Vagina (tissue), 2 donors: ENCODE data around the gene DENND1A. TPM values are rescaled to one million over a fixed set of nuclear protein-coding genes. Genes with fewer than 3 reads are reported as not detected.

Source experiments
- DNase-seq, 2 donors: peaks; one replicate each; pipeline ENCODE4 v3.0.0-alpha.2; 2017; ENCODE audit errors: extremely low spot score in 2 of 2
- H3K27ac ChIP-seq: fragments of 200-600 bp; sonication (generic); one replicate; pipeline ENCODE4 v1.5.1; 2019
- H3K27me3 ChIP-seq: fragments of 200-600 bp; sonication (generic); one replicate; pipeline ENCODE4 v1.5.1; 2019
- H3K36me3 ChIP-seq, 2 donors: fragments of 200-600 bp; sonication (generic); one replicate each; pipeline ENCODE4 v1.5.1; 2017 to 2019
- H3K4me1 ChIP-seq: fragments of 200-600 bp; sonication (generic); one replicate; pipeline ENCODE4 v1.5.1; 2019
- H3K4me3 ChIP-seq, 2 donors: fragments of 200-600 bp; sonication (generic); 1 replicate in 1 of 2; 2 replicates in 1 of 2; pipeline ENCODE4 v1.5.1; 2016 to 2019
- H3K9me3 ChIP-seq: fragments of 200-600 bp; sonication (generic); one replicate; pipeline ENCODE4 v1.5.1; 2019
- CTCF ChIP-seq, 3 experiments: fragments of 450-650 bp in 2 of 3; fragments of 200-600 bp in 1 of 3; sonication (generic) in 1 of 3; IDR thresholded peaks; one replicate each; pipeline ENCODE4 v1.5.1; 2017 to 2019; ENCODE audit warnings: antibody characterized with exemption in 3 of 3, mild to moderate bottlenecking in 2 of 3, moderate library complexity in 2 of 3
- POLR2A ChIP-seq, 2 donors: fragments of 450-650 bp; IDR thresholded peaks; one replicate each; pipeline ENCODE4 v1.6.1; 2017; ENCODE audit warnings: antibody characterized with exemption in 2 of 2, mild to moderate bottlenecking in 2 of 2, moderate library complexity in 2 of 2
- POLR2AphosphoS5 ChIP-seq, 2 donors: sonication (generic); formaldehyde crosslinking; IDR thresholded peaks; one replicate each; pipeline ENCODE4 v1.9.0; 2017; ENCODE audit warnings: antibody characterized with exemption in 2 of 2, mild to moderate bottlenecking in 2 of 2, low read depth in 1 of 2; ENCODE audit not compliant: insufficient read depth in 1 of 2
- intact Hi-C: fragments of 100-400 bp; cut with DNase I; formaldehyde crosslinking; loops from one replicate; pipeline ENCODE4 v1.15.1; 2023
- total RNA-seq: library from RNA; depleted of rRNA; stranded (reverse); fragments of >200 nt; gene quantifications from one replicate; pipeline ENCODE4 v1.2.3, GENCODE V29; 2016

DENND1A gene
- total RNA-seq, 1 donor from 2014 or later: 20.4 TPM

- Histone ChIP-seq H3K4me3 (no peak overlapping the region), H3K27ac (no peak overlapping the region), H3K27me3 (no peaks in the 10 kb centered on the region), H3K36me3 (no peaks in the 10 kb centered on the region), H3K9me3 (no peaks in the 10 kb centered on the region), H3K4me1 (no peaks in the 10 kb centered on the region)
- intact Hi-C loops: no loop called here
- TF ChIP-seq CTCF (IDR thresholded peaks at IDR 0.05) (no peak), POLR2A (IDR thresholded peaks at IDR 0.05) (no peak), POLR2AphosphoS5 (IDR thresholded peaks at IDR 0.05; ENCODE audit: insufficient read depth in 1 of 2, low read depth in 1 of 2) (no peak)
- no peak for DNase-seq
Observed at GRCh38 chr9:123472862-123473614, 456.9 kb downstream of the DENND1A start.

- TF ChIP-seq POLR2AphosphoS5 (IDR thresholded peaks at IDR 0.05; ENCODE audit: insufficient read depth in 1 of 2, low read depth in 1 of 2) (no peak), CTCF (IDR thresholded peaks at IDR 0.05) (no peak), POLR2A (IDR thresholded peaks at IDR 0.05) (no peak)
- intact Hi-C loops: no loop called here
- Histone ChIP-seq H3K4me1 (no peaks in the 10 kb centered on the region), H3K27me3 (no peaks in the 10 kb centered on the region), H3K27ac (no peak overlapping the region), H3K36me3 (no peaks in the 10 kb centered on the region), H3K9me3 (no peaks in the 10 kb centered on the region), H3K4me3 (no peak overlapping the region)
- DNase-seq: no peak
Observed at GRCh38 chr9:123471843-123472570, 457.9 kb downstream of the DENND1A start.

- no peak overlapping the region for H3K4me3 ChIP-seq
- no peak for TF ChIP-seq CTCF (IDR thresholded peaks at IDR 0.05)
- TF ChIP-seq POLR2A (IDR thresholded peaks at IDR 0.05): no peak
- no peak for TF ChIP-seq POLR2AphosphoS5 (IDR thresholded peaks at IDR 0.05; ENCODE audit: insufficient read depth in 1 of 2, low read depth in 1 of 2)
- no peak for DNase-seq
- intact Hi-C loops: no loop called here
- no peaks in the 10 kb centered on the region for H3K36me3 ChIP-seq
- no peaks in the 10 kb centered on the region for H3K27me3 ChIP-seq
- H3K27ac ChIP-seq: no peak overlapping the region
- H3K9me3 ChIP-seq: no peaks in the 10 kb centered on the region
- H3K4me1 ChIP-seq: no peaks in the 10 kb centered on the region
Observed at GRCh38 chr9:123470991-123471770, 458.7 kb downstream of the DENND1A start.

GRCh38 chr9:123470121-123470782 is 459.7 kb downstream of the DENND1A start:
- intact Hi-C loops: no loop called here
- Histone ChIP-seq H3K27me3 (no peaks in the 10 kb centered on the region), H3K4me1 (no peaks in the 10 kb centered on the region), H3K4me3 (no peak overlapping the region), H3K9me3 (no peaks in the 10 kb centered on the region), H3K36me3 (no peaks in the 10 kb centered on the region), H3K27ac (no peak overlapping the region)
- TF ChIP-seq POLR2AphosphoS5 (IDR thresholded peaks at IDR 0.05; ENCODE audit: insufficient read depth in 1 of 2, low read depth in 1 of 2) (no peak), POLR2A (IDR thresholded peaks at IDR 0.05) (no peak), CTCF (IDR thresholded peaks at IDR 0.05) (no peak)
- no peak for DNase-seq
